Measurements from ENCODE around the gene TOMM20.

DNA sequence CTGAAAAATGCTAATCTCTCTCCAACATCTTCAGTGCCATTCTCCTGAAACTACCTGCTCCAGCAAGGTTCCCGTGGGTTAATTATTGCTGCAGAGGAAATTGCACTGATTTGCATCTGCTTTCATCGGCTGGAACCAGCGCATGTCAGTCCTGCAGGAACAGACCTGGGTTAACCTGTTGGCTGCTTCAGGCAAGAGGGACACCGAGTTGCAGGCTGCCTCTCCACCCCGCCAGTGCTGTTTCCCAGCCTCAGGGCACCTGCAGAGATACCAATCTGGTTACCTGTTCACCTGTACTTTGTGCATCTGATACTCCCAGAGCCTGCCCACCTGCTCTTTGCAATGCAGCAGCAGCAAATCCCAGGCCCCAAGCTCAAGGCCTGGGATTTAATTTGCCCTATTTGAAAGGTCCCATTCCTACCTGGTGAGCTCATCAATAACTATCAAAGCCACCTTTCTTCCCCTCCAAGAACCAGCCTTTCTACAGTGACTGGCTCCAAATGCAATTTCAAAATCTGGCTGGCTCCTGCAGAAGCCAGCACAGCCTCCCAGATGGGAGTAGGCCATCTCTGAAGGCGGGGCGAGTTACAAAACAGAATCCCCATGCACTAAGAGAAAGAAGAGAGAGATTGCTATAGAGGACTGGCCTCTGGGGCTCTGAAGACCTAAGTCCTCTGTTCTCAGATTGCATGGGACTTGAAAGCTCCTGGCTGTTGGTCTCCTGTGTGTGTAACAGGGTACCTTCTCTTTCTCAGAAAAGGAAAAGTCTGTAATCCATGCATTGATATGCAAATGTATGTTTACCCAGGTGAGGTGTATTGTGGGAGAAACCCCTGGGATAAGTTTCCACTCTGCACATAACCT is 67.8 kb downstream of the TOMM20 start:
- TF ChIP-seq ZNF221 (tag by site-specific recombination; IDR thresholded peaks at IDR 0.05; ENCODE audit: borderline replicate concordance), result no peak
- TF ChIP-seq ZBTB7A (tag by site-specific recombination; IDR thresholded peaks at IDR 0.05; ENCODE audit: low read depth), result no peak
- no peak for TF ChIP-seq ZNF366 (tag by site-specific recombination; conservative IDR thresholded peaks at IDR 0.05)
- TF ChIP-seq TCF7L2 (IDR thresholded peaks at IDR 0.05; ENCODE audit: borderline replicate concordance, low read depth, low read length), result no peak
